ENCODE measurements around the gene ZNF275.

DNA sequence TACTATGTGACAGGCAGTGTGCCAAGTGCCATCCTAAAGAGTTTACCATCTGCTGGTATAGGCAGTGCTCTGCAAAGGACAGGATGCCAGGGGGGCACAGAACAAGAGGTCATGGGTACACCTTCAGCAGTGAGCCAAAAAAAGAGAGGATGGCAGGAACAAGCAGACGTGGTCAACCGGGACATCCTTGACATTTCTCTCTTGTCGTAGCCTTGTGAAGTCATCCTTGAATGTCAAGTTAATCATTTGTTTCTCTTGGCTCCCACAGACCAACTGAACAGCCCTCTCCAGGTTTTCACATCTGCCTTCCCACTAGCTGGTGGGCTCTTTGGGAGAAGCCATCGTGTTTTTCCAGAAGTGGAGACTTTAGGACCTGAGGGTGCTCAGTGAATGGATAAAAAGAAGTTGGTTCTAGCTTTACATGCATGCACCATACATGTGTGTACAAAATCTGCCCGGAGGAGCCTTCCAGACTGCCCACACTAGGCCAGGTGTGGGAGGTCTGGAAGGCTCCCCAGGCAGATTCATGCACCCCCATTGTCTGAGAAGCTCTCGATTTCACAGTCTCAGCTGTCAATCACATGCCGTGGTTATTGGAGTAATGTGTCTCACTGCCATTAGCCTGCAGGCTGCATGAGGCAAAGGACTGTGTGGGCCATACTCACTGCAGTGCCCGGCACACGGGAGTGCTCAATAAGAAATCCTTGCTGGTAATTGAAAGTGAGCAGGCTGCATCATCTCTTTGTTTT is 28.8 kb upstream of the ZNF275 start:
- TF ChIP-seq, protein P1, sequence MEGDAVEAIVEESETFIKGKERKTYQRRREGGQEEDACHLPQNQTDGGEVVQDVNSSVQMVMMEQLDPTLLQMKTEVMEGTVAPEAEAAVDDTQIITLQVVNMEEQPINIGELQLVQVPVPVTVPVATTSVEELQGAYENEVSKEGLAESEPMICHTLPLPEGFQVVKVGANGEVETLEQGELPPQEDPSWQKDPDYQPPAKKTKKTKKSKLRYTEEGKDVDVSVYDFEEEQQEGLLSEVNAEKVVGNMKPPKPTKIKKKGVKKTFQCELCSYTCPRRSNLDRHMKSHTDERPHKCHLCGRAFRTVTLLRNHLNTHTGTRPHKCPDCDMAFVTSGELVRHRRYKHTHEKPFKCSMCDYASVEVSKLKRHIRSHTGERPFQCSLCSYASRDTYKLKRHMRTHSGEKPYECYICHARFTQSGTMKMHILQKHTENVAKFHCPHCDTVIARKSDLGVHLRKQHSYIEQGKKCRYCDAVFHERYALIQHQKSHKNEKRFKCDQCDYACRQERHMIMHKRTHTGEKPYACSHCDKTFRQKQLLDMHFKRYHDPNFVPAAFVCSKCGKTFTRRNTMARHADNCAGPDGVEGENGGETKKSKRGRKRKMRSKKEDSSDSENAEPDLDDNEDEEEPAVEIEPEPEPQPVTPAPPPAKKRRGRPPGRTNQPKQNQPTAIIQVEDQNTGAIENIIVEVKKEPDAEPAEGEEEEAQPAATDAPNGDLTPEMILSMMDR (IDR thresholded peaks at IDR 0.05; ENCODE audit: low read depth, low read length, poor library complexity, severe bottlenecking), result no peak
- no peak for TF ChIP-seq EZH2phosphoT487 (IDR thresholded peaks at IDR 0.05; ENCODE audit: borderline replicate concordance, low read length)
